OCI-M2 (cell line): ENCODE data around the gene MMADHC.
"Not testable (repeated sequence)": the region's sequence is repeated elsewhere in the genome, so short reads cannot be mapped to it uniquely, and the experiment has no call there.

Source experiments
- DNase-seq: peaks from one replicate; lab custom pipeline; 2025; ENCODE audit not compliant: unreplicated experiment; lab: John Stamatoyannopoulos, UW

The MMADHC gene

GRCh38 chr2:149595056-149595963, 7.7 kb upstream of the MMADHC start:
- no peak for DNase-seq

- DNase-seq, result no peak
Measured at GRCh38 chr2:149594411-149594810, 6.8 kb upstream of the MMADHC start.

- DNase-seq, result no peak
Measured at GRCh38 chr2:149587950-149588487, 444 bp upstream of the MMADHC start.

- DNase-seq, result no peak
Measured at GRCh38 chr2:149586898-149587219, 716 bp downstream of the MMADHC start.

GRCh38 chr2:149586063-149586462, 1.5 kb downstream of the MMADHC start:
- no peak for DNase-seq

GRCh38 chr2:149585166-149585885, 2.2 kb downstream of the MMADHC start:
- no peak for DNase-seq

- DNase-seq, result no peak
Measured at GRCh38 chr2:149579972-149580882, 7.3 kb downstream of the MMADHC start.

GRCh38 chr2:149577269-149577668, 10.3 kb downstream of the MMADHC start:
- DNase-seq, result no peak

GRCh38 chr2:149575752-149576151, 11.8 kb downstream of the MMADHC start:
- DNase-seq, result no peak

- DNase-seq, result no peak
Measured at GRCh38 chr2:149575277-149575676, 12.3 kb downstream of the MMADHC start.

GRCh38 chr2:149573760-149574159, 13.8 kb downstream of the MMADHC start:
- DNase-seq, result no peak

- no peak for DNase-seq
Measured at GRCh38 chr2:149572102-149572953, 15.2 kb downstream of the MMADHC start.

- DNase-seq, result no peak
Measured at GRCh38 chr2:149568138-149568537, 19.4 kb downstream of the MMADHC start.

- DNase-seq, result no peak
Measured at GRCh38 chr2:149566652-149567051, 20.9 kb downstream of the MMADHC start.

- not testable (repeated sequence) for DNase-seq
Measured at GRCh38 chr2:149565625-149566024, 21.9 kb downstream of the MMADHC start.

- DNase-seq, result no peak
Measured at GRCh38 chr2:149564983-149565382, 22.6 kb downstream of the MMADHC start.

GRCh38 chr2:149564097-149564496, 23.5 kb downstream of the MMADHC start:
- no peak for DNase-seq

- DNase-seq, result no peak
Measured at GRCh38 chr2:149562324-149562723, 25.3 kb downstream of the MMADHC start.

- peak; percentile 4 for DNase-seq
Measured at GRCh38 chr2:149561309-149561926, 26.2 kb downstream of the MMADHC start.
